Spleen (tissue), 7 donors: ENCODE measurements around the gene FANCE.

Source experiments
- POLR2A ChIP-seq, 3 donors: fragments of 450-650 bp; IDR thresholded peaks; one replicate each; pipeline ENCODE4 v1.5.1; 2017; ENCODE audit warnings: antibody characterized with exemption in 3 of 3, mild to moderate bottlenecking in 1 of 3
- TF ChIP-seq, protein P1 (sequence below), 11 experiments: fragments of 200-600 bp in 7 of 11; fragments of 450-650 bp in 4 of 11; sonication (generic) in 4 of 11; IDR thresholded peaks in 8 of 11; conservative IDR thresholded peaks in 3 of 11; 1 replicate in 7 of 11; 2 replicates in 4 of 11; pipeline versions ENCODE4 v1.4.0 to v1.8.0; 2016 to 2021; ENCODE audit warnings: antibody characterized with exemption in 11 of 11, inconsistent platforms in 4 of 11, mild to moderate bottlenecking in 1 of 11
- donor health status: DM: no; HTN: no; CAD: no; lungs with moderate emphysema.
- donor health status: DM: no; HTN: no; CAD: no.
- donor health status: DM: no; HTN: no; CAD: no.

DNA sequence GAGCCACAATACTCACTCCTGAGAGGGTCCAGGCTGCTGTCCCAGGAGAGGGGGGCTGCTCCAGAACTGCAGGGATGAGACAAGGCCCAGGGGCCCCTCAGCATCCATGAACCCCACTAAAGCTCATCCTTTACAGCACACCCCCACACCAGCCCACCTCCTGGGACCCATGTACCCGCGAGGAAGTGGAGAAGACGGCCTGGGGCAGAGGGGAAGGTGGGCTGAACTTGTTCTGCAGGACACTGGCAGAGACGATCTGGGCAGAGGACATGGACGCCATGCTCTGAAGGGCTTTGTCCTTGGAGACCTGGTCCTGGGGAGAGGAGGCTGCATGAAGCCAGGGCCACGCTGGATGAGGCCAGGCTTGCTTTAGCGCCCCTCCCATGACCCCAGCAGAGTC is 26.1 kb downstream of the FANCE start:
- TF ChIP-seq, protein P1, sequence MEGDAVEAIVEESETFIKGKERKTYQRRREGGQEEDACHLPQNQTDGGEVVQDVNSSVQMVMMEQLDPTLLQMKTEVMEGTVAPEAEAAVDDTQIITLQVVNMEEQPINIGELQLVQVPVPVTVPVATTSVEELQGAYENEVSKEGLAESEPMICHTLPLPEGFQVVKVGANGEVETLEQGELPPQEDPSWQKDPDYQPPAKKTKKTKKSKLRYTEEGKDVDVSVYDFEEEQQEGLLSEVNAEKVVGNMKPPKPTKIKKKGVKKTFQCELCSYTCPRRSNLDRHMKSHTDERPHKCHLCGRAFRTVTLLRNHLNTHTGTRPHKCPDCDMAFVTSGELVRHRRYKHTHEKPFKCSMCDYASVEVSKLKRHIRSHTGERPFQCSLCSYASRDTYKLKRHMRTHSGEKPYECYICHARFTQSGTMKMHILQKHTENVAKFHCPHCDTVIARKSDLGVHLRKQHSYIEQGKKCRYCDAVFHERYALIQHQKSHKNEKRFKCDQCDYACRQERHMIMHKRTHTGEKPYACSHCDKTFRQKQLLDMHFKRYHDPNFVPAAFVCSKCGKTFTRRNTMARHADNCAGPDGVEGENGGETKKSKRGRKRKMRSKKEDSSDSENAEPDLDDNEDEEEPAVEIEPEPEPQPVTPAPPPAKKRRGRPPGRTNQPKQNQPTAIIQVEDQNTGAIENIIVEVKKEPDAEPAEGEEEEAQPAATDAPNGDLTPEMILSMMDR (IDR thresholded peaks at IDR 0.05 in 8 of 11, conservative IDR thresholded peaks at IDR 0.05 in 3 of 11): no peak
- TF ChIP-seq POLR2A (IDR thresholded peaks at IDR 0.05): no peak
